Measurements from ENCODE around the gene PXDC1.
"Not testable (repeated sequence)": the region's sequence is repeated elsewhere in the genome, so short reads cannot be mapped to it uniquely, and the experiment has no call there.

The PXDC1 gene

GRCh38 chr6:3721810-3722621, 29.5 kb downstream of the PXDC1 start:
- no peak for TF ChIP-seq CTCF (IDR thresholded peaks at IDR 0.05)
- Histone ChIP-seq H3K27ac (peak overlapping the region in 1 of 2 donors; percentile 9), H3K4me3 (no peak overlapping the region)
- DNase-seq (ENCODE audit: low spot score): no peak

GRCh38 chr6:3720770-3721169, 30.7 kb downstream of the PXDC1 start:
- H3K27ac ChIP-seq; DNase-seq (ENCODE audit: low spot score); H3K4me3 ChIP-seq: not testable (repeated sequence)

- no peak for DNase-seq (ENCODE audit: low spot score)
- no peak for TF ChIP-seq CTCF (IDR thresholded peaks at IDR 0.05)
- H3K27ac ChIP-seq: no peak overlapping the region
- no peak overlapping the region for H3K4me3 ChIP-seq
Observed at GRCh38 chr6:3719462-3720308, 31.8 kb downstream of the PXDC1 start.

GRCh38 chr6:3718407-3718806, 33.1 kb downstream of the PXDC1 start:
- no peak overlapping the region for H3K27ac ChIP-seq
- H3K4me3 ChIP-seq: no peak overlapping the region
- DNase-seq (ENCODE audit: low spot score): no peak
- no peak for TF ChIP-seq CTCF (IDR thresholded peaks at IDR 0.05)

GRCh38 chr6:3715285-3715684, 36.2 kb downstream of the PXDC1 start:
- TF ChIP-seq CTCF (IDR thresholded peaks at IDR 0.05): no peak
- no peak for DNase-seq (ENCODE audit: low spot score)
- no peak overlapping the region for H3K27ac ChIP-seq
- H3K4me3 ChIP-seq: no peak overlapping the region

GRCh38 chr6:3714768-3715167, 36.7 kb downstream of the PXDC1 start:
- no peak overlapping the region for H3K4me3 ChIP-seq
- DNase-seq (ENCODE audit: low spot score): no peak
- H3K27ac ChIP-seq: no peak overlapping the region
- no peak for TF ChIP-seq CTCF (IDR thresholded peaks at IDR 0.05)

GRCh38 chr6:3714111-3714510, 37.4 kb downstream of the PXDC1 start:
- no peak for DNase-seq (ENCODE audit: low spot score)
- no peak overlapping the region for H3K27ac ChIP-seq
- TF ChIP-seq CTCF (IDR thresholded peaks at IDR 0.05): no peak

More at GRCh38 chr6:3714111-3714510, 37.4 kb downstream of the PXDC1 start:
- H3K4me3 ChIP-seq: no peak overlapping the region

Data from coronary artery (tissue), 2 donors.